GM21390 (cell line): ENCODE measurements around the gene EXOC4.

Experiments
- ATAC-seq: cut with Tn5 transposase; IDR thresholded peaks from one replicate; pipeline ENCODE4 v1.9.1; 2021; ENCODE audit not compliant: unreplicated experiment

Gene EXOC4

GRCh38 chr7:133564484-133564883, 311.6 kb downstream of the EXOC4 start:
- ATAC-seq: no peak

GRCh38 chr7:133568544-133568943, 315.7 kb downstream of the EXOC4 start:
- no peak for ATAC-seq

- no peak for ATAC-seq
These were observed 317.4 kb downstream of the EXOC4 start for GRCh38 chr7:133570321-133570720.

- ATAC-seq: no peak
These were observed 318.2 kb downstream of the EXOC4 start for GRCh38 chr7:133571076-133571475.

- ATAC-seq: no peak
These were observed 319.2 kb downstream of the EXOC4 start for GRCh38 chr7:133572087-133572486.

GRCh38 chr7:133572843-133573242, 320.0 kb downstream of the EXOC4 start:
- ATAC-seq: no peak

- ATAC-seq: no peak
These were observed 320.8 kb downstream of the EXOC4 start for GRCh38 chr7:133573554-133574265.

- ATAC-seq: no peak
These were observed 323.0 kb downstream of the EXOC4 start for GRCh38 chr7:133575726-133576440.

GRCh38 chr7:133576612-133577168, 323.8 kb downstream of the EXOC4 start:
- ATAC-seq: no peak

GRCh38 chr7:133582766-133583523, 330.1 kb downstream of the EXOC4 start:
- no peak for ATAC-seq

- no peak for ATAC-seq
These were observed 330.8 kb downstream of the EXOC4 start for GRCh38 chr7:133583545-133584171.

GRCh38 chr7:133584956-133585668, 332.2 kb downstream of the EXOC4 start:
- no peak for ATAC-seq

- no peak for ATAC-seq
These were observed 333.4 kb downstream of the EXOC4 start for GRCh38 chr7:133586253-133586652.

GRCh38 chr7:133587903-133588302, 335.0 kb downstream of the EXOC4 start:
- no peak for ATAC-seq

- ATAC-seq: no peak
These were observed 337.9 kb downstream of the EXOC4 start for GRCh38 chr7:133590795-133591194.

GRCh38 chr7:133591704-133592340, 338.9 kb downstream of the EXOC4 start:
- ATAC-seq: no peak

- ATAC-seq: no peak
These were observed 340.7 kb downstream of the EXOC4 start for GRCh38 chr7:133593561-133593960.

GRCh38 chr7:133601617-133602016, 348.7 kb downstream of the EXOC4 start:
- ATAC-seq: no peak

- ATAC-seq: no peak
These were observed 349.4 kb downstream of the EXOC4 start for GRCh38 chr7:133602291-133602690.

- ATAC-seq: no peak
These were observed 354.1 kb downstream of the EXOC4 start for GRCh38 chr7:133606991-133607390.
